Measurements from ENCODE around the gene MED12. TPM values are rescaled to one million over a fixed set of nuclear protein-coding genes. Genes with fewer than 3 reads are reported as not detected.
A peak's percentile ranks its signal among the peaks of the same experiment; 100 is the strongest.

Gene MED12
- total RNA-seq, 1 experiment from 2014 or later = 17.3 TPM

- DNase-seq (ENCODE audit: low spot score) = no peak
Measured at GRCh38 chrX:71107245-71107644, 11.2 kb upstream of the MED12 start.

- no peak for DNase-seq (ENCODE audit: low spot score)
Measured at GRCh38 chrX:71107762-71108360, 10.5 kb upstream of the MED12 start.

- DNase-seq (ENCODE audit: low spot score) = no peak
Measured at GRCh38 chrX:71109051-71109450, 9.3 kb upstream of the MED12 start.

GRCh38 chrX:71111141-71111843 is 7.1 kb upstream of the MED12 start, which contains the start of gene IL2RG:
TSS of gene IL2RG (minus strand) at chrX:71111577. CDS start at chrX:71111539, 38 bp downstream.
- no peak for DNase-seq (ENCODE audit: low spot score)

- DNase-seq (ENCODE audit: low spot score) = no peak
Measured at GRCh38 chrX:71111921-71112431, 6.4 kb upstream of the MED12 start.

- DNase-seq (ENCODE audit: low spot score) = no peak
Measured at GRCh38 chrX:71117358-71117757, 1.0 kb upstream of the MED12 start.

GRCh38 chrX:71118985-71119535 is 664 bp downstream of the MED12 start:
- no peak for DNase-seq (ENCODE audit: low spot score)

GRCh38 chrX:71128166-71128833 is 9.9 kb downstream of the MED12 start:
- DNase-seq (ENCODE audit: low spot score) = no peak

GRCh38 chrX:71128915-71129765 is 10.7 kb downstream of the MED12 start:
- peak; percentile 29 for DNase-seq (ENCODE audit: low spot score)

GRCh38 chrX:71131510-71131909 is 13.1 kb downstream of the MED12 start:
- DNase-seq (ENCODE audit: low spot score) = no peak

GRCh38 chrX:71140440-71140839 is 22.0 kb downstream of the MED12 start:
- no peak for DNase-seq (ENCODE audit: low spot score)

- DNase-seq (ENCODE audit: low spot score) = no peak
Measured at GRCh38 chrX:71143508-71143907, 25.1 kb downstream of the MED12 start.

GRCh38 chrX:71144651-71145050 is 26.3 kb downstream of the MED12 start, which contains the start of gene NLGN3:
TSS of gene NLGN3 (plus strand) at chrX:71144841. CDS start at chrX:71147750, 2,909 bp downstream.
- no peak for DNase-seq (ENCODE audit: low spot score)

- no peak for DNase-seq (ENCODE audit: low spot score)
Measured at GRCh38 chrX:71147496-71148277, 29.3 kb downstream of the MED12 start.

- DNase-seq (ENCODE audit: low spot score) = no peak
Measured at GRCh38 chrX:71148278-71148663, 29.9 kb downstream of the MED12 start.

GRCh38 chrX:71151366-71151765 is 33.0 kb downstream of the MED12 start:
- no peak for DNase-seq (ENCODE audit: low spot score)

GRCh38 chrX:71154196-71154595 is 35.8 kb downstream of the MED12 start:
- no peak for DNase-seq (ENCODE audit: low spot score)

- DNase-seq (ENCODE audit: low spot score) = no peak
Measured at GRCh38 chrX:71154641-71155040, 36.2 kb downstream of the MED12 start.

GRCh38 chrX:71158603-71159002 is 40.2 kb downstream of the MED12 start:
- DNase-seq (ENCODE audit: low spot score) = no peak

GRCh38 chrX:71159335-71159734 is 40.9 kb downstream of the MED12 start:
- DNase-seq (ENCODE audit: low spot score) = no peak

GRCh38 chrX:71160475-71160874 is 42.1 kb downstream of the MED12 start:
- no peak for DNase-seq (ENCODE audit: low spot score)
